GM19023 (cell line): ENCODE measurements around the gene HYAL3.
A peak's percentile ranks its signal among the peaks of the same experiment; 100 is the strongest.

Experiments
- ATAC-seq: cut with Tn5 transposase; IDR thresholded peaks from one replicate; pipeline ENCODE4 v1.9.1; 2021; ENCODE audit warnings: mild to moderate bottlenecking, moderate library complexity; ENCODE audit not compliant: unreplicated experiment

Gene HYAL3, protein sequence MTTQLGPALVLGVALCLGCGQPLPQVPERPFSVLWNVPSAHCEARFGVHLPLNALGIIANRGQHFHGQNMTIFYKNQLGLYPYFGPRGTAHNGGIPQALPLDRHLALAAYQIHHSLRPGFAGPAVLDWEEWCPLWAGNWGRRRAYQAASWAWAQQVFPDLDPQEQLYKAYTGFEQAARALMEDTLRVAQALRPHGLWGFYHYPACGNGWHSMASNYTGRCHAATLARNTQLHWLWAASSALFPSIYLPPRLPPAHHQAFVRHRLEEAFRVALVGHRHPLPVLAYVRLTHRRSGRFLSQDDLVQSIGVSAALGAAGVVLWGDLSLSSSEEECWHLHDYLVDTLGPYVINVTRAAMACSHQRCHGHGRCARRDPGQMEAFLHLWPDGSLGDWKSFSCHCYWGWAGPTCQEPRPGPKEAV

DNA sequence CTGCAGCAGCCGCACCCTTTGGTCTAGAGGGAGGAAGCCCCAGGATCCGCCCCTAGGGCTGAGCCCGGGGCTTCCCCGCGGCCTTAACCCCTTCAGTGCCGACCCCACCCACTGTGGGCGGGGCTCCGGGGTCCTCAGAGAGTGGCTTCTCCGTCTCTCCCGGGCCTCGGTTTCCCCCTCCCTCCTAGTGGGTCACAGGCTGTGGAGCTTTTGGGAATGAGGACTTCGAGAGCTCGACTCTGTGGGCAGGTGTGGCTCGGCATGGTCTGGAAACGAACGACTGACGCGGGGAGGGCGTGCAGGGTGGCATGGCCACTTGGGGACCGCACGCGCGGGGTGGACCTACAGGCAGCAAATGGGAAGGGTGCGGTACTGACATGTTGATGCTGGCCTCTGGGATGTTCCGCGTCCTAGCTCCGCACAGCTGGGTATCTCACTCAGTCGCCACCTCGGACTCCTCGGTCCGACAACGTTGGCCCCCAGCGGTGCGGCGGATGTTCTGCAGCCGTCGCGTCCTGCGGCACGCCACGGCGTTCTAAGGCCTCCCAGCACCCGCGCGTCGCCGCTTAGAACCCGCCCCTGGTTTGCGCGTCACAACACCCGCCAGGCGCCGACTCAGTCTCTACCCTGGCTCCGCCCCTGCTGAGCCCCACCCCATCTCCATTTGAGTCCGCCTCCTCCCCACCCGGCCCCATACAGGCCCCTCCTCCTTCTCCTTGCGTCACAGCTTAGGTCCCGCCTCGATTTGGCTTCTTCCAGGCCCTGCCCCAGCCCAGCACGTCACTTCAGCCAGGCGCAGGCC lies at the start of gene HYAL3, which contains the start of gene NAA80:
HYAL3 (minus strand) TSS at position 570 of the 802 bp plus-strand sequence. CDS start 3,803 bp downstream, outside the sequence.
NAA80 (minus strand) TSS at position 570 of the 802 bp plus-strand sequence. CDS start 1,942 bp downstream, outside the sequence.
- peak; percentile 89 for ATAC-seq

DNA sequence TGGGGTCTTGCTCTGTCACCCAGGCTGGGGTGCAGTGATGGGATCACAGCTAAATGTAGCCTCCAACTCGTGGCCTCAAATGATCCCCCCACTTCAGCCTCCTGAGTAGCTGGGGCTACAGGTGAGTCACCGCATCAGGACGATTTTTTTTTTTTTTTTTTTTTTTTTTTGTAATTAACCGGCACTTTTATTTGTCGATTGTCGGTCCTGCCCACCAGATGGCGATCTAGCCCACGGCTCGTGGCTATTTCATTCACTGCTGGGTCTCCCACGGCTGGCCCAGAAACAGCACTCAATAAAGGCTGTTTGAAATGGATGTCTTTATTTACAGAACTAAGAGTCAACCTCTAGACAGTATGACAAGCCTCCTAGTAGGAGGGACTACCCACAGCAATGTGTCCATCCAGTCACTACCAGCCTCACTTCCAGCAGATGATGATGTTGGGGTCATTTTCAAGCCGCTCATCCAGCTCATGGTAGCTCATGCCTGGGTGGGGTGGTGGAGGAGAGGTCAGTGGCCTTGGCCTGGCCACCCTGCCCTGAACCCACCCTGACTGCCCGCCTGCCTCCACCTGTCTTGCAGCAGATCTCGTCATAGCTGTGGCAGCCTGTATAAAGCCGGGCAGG lies 48.1 kb upstream of the HYAL3 start:
- ATAC-seq: no peak

DNA sequence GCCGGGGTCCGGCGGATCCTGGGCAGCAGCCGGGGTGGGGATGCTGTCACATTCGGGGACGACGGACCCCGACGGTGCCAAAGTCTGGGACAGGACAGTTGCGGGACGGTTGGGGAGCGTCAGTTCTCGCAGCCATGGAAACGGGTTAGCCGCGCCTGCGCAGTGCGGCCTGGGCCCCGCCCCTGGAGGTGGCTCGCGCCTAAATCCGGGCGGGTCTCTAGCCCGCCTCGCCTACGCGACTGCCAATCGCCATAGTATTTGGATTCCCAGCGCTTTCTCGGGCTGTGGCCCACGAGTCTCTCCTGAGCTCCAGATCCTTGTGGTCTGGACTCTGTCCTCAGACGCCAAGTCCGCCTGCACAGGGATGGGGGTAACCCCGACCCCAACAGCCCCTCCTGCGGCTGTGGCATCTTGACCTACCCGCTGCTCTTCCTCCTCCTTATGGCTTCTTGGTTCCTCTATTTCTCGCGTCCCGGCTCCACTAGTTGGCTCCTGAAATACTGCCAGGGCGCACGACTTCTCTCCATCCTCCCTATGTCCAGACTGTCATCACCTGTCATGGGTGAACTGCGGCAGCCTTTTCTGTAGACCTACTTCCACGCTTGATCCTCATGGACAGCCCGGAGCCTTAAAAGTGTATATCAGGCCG lies 46.5 kb upstream of the HYAL3 start, which contains the start of gene ZMYND10:
ZMYND10 (minus strand) TSS at position 147 of the 649 bp plus-strand sequence. CDS start 153 bp downstream, outside the sequence.
- ATAC-seq: no peak

DNA sequence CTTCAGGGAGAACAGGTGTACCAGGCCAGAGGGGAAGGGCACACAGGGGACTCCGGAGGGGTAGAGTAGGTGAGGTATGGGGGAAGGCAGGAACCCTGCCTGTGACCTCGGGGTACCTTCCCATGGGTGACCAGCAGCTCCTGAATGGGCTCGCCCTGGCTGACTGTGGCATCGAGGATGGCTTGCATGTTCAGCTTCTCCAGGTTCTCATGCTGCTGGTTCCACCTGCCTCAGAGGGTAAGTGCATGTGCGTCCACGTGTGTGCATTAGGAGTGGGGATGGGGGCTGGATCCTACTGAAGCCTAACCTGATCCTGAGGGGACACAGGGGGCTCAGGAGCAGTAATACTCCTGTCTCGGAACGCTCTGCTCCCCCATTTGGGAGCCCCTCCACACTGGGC lies 45.8 kb upstream of the HYAL3 start:
- no peak for ATAC-seq

DNA sequence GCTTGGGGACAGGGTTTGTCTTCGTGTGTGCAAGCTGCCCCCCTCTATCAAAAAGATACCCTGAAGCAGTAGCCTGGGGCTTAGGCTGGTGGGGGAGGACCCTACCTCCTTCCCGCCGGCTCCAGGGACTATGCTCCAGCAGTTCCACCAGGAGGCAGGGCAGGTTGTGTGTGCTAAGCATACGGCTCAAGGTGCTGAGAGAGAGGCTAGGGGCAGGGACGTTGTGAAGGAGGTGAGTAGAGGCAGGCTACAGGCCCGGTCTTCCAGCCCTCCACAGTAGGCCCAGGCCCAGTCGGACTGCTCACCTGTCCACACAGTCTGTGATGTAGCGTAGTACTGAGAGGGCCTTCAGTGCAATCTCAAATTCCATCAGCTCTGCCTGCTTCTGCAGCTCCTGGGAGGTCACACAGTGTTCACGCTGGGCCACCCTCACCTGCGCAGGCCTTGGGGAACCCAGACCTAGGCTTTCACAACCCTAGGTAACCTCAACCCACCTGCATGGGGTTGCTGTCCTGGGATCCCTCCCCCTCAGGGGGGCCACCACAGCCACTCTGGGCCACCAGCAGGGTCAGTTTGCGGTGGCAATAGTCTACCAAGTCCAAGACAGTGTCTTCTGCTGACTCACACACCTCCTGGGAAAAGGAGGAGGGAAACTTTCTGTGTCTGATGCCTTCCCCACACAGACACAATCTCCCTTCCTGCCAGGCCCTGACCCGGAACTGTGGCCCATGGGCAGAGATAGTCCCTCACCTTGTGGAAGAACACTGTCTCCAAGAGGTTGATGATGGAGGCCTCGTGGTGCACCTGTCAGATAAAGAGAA lies 43.8 kb upstream of the HYAL3 start:
- no peak for ATAC-seq

DNA sequence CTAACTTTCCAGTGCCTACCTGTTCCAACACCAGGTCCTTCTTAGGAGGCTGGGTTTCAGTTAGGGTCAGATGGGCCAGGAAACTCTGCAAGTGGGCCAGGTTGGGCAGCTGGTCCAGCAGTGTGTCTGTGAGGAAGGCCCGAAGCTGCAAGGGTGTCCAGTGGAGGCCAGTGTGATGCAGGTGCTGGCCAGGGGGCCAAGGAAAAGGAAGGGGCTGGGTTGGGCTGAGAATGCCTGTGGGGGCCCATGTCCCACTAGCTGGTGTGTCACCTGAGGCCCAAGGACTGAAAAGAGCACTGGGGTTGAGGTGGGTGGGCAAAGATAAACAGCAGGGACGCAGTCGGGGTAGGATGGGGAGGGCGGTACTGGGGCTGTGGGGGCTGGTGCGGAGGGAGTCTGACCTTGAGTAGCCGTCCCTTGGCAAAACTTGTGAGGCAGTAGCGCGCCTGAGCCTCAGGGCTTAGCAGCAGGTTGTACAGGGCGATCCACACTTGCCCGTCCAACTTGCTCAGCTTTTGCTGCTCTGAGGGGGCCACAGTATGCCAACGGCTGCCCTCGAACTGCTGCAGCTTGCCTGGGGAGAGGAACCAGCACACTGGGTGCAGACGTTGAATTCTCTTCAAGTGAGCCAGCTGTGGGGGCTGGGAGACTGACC lies 42.9 kb upstream of the HYAL3 start:
- no peak for ATAC-seq

DNA sequence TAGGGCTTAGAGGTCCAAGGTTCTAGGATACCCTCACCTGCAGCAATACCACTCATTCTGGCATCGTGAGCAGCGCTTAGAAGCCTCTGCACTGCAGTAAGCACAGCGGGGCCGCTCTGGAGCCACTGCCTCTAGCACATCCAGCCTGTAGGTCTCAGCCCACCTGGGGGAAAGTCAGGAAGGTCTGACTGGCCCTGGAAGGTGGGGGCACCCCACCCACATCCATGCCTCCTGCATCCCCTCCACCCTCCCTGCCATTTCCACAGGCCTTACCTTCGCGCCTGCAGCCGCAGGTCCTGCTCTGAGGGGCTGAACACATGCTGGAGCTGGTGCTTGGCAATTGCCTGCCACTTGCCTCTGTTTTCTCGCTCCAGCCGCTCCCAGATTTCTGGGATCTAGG lies 42.3 kb upstream of the HYAL3 start:
- no peak for ATAC-seq

DNA sequence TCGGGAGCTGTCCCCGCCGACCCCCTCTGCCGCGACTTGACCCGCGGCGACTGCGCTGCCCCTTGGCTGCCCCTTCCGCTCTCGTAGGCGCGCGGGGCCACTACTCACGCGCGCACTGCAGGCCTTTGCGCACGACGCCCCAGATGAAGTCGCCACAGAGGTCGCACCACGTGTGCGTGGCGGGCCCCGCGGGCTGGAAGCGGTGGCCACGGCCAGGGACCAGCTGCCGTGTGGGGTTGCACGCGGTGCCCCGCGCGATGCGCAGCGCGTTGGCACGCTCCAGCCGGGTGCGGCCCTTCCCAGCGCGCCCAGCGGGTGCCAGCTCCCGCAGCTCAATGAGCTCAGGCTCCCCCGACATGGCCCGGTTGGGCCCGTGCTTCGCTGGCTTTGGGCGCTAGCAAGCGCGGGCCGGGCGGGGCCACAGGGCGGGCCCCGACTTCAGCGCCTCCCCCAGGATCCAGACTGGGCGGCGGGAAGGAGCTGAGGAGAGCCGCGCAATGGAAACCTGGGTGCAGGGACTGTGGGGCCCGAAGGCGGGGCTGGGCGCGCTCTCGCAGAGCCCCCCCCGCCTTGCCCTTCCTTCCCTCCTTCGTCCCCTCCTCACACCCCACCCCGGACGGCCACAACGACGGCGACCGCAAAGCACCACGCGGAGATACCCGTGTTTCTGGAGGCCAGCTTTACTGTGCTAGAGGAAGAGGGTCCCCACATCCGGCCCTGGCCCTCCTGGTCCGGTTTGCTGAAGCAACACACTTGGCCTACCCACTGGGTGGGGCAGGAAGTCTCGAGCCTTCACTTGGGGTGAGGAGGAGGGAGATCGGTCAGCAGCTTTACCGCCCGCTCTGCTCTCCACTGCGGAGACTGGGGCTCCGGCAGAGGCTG lies 41.5 kb upstream of the HYAL3 start, which contains the start of gene RASSF1:
RASSF1 (minus strand) TSS at position 389 of the 882 bp plus-strand sequence; CDS start at position 358, 31 bp downstream.
- no peak for ATAC-seq

DNA sequence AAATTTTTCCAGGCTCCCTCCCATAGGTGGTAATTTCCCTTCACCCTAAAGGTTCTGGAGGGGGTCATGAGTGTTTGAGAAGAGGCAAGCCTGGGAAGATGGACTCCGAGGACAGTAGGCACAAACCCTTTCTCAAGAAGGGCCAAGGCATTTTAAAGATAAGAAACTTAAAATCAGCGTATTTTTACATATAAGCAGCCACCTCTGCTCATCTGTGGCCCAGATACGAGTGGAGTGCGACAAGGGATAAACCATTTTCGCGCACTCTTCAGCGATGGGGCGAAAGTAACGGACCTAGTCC lies 40.9 kb upstream of the HYAL3 start:
- no peak for ATAC-seq

DNA sequence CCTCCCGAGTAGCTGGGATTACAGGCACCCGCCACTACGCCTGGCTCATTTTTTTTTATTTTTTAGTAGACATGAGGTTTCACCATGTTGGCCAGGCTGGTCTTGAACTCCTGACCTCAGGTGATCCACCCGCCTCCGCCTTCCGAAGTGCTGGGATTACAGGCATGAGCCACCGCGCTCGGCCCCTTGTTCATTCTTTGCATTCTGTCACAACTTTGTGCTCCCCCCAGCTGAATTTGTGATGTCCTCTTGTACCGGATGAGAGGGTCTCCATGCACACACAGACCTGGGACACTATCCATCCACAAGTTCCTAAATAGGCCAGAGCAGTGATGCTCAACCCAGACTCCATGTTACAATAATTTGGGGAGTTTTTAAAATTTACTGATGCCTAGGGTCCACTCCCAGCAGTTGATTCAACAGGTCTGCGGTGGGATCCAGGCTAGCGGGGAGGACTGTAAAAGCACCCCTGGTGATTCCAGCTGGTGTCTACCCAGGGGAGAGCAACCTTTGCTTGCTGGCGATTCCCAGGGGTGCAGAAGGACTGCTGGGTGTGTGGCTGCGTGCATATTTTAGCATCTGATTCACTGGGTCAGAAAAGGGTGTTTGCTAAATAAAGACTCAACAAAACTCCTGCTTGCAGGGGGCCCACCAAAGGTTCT lies 40.4 kb upstream of the HYAL3 start:
- no peak for ATAC-seq

DNA sequence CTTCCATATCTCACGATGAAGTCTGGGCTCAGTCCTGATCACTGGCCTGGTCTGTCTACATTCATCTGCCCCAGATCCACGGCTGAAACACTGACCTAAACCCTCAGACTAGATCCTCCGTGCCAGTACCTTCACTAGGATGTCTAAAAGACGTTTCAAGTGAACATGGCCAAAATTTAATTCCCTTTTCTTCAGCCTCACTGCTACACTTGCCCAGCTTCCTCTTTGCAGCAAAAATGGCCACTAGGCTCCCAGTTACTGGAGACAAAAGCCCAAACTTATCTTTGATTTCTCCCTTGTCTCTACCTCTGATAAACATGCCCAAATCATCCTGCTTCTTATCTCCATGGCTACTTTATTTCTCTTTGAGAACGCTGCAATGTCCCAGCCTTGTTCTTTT lies 39.8 kb upstream of the HYAL3 start:
- ATAC-seq: no peak

DNA sequence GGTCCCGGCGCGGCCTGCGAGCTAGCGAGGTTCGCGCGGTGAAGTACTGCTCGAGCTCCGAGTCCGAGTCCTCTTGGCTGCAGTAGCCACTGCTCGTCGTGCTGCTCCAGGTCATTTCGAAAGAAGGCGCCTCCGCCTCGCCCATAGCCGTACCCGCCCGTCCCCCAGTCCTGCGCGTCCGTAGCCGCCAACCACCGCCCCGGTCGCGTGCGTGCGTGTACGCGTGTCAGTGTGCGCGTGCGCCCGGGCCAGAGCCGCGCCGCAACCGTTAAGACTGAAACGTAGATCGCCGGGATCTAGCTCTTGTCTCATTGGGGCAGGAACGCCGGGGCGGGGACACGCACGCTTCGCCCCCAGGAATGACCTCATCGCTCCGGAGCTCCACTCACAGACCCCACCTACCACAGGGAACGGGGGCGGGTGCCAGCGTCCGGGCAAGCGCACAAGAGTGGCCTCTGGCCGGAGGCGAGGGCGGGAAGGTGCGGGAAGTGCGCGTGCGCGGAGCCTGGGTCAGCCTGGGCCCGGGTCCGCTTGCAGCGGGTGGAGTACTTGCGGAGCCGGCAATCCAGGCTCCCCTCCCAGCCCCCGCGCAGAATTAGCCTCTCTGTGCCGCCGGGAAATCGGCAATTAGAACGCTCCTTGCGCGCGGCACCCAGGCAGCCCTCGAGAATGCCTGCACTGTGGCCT lies 38.1 kb upstream of the HYAL3 start:
- peak; percentile 74 for ATAC-seq

DNA sequence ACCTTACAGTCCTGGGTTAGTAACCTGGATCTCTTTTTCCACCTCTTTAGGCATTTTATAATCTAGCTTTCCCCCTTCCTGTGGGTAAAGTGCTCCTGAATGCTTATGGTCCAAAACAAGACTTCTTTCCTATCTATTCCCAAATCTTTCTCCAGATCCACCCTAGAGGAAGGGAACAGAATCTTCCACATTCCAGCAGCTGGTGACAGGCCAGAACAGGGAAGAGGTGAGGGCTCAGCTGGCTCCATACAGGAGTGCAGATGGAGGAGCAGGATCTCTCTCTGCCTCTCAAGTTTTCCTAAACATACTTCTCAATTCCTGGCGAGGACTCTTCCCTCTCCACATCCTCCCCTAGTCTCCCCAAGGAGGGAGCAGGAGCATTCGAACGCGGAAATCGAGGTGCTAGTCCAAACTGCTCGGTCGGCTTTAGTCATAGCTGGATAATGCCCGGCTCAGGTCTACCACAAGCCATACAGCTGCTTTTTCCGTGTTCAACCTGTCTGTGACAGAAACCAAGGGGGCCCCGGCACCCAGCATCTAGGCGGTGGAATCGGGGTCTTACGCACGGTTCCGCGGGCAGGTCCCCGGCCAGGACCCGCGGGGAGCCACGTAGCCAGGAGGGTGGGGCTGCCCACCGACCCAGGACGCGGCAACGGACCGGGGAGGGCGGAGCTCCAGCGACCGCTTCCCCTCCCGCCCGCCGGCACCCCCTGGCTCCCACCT lies 37.4 kb upstream of the HYAL3 start:
- peak; percentile 31 for ATAC-seq

DNA sequence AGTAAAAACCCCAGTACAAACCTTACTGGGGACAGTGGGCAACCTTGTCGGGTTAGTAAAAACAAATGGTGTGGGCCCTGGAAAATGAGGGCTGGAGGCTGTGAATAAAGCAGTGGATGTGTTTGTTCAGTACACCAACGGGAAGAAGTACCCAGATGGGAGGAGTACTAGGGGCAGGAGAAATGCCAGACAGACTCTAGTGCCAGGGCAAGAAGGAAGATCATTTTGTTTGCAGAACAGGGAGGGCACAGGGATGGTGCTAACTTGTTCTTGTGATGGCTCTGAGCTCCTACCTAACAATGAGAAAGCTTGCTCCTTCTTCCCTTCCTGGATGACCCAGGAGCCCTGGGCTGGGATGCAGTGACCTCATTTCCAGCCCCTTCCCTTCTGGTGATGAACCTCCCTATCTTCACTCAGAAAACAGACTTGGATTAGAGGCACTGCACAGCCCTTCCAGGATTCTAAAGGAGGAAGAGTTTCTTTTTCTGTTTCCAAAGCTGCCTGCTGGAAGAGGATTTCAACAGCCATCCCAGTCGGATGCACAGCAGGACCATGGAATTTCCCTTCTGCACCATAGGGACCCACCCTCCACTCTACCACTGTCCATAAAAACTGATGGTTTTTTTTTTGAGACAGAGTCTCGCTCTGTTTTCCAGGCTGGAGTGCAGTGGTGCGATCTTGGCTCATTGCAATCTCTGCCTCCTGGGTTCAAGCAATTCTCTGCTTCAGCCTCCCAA lies 35.3 kb upstream of the HYAL3 start:
- no peak for ATAC-seq

DNA sequence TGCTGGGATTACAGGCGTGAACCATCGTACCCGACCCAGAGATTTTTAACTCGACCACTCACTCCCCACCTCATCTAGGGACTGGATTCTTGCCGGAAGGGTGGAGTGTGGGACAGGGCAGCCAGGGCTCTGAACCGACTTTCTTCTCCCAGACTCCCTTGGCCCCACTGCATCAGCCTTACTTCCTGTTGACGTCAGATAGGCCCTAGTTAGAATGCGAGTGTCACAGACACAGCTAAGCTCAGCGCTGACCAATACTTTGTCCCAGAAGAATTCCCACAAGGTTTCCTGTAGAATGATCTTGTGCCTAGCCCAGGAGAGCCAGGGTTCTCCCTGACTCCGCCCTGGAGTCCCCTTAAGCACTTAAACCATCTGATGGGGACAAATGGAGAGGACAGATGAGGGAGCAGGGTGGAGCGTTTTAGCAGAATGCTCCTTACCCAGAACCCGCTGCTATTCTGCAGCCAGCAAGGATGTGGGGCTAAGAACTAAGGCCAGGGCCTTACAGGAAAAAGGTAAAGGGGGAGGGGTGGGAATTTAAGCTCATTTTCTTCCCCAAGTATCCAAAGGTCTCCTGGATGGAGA lies 34.6 kb upstream of the HYAL3 start:
- ATAC-seq: no peak
